Measurements from ENCODE around the gene ZNF540.

ZNF540 gene

DNA sequence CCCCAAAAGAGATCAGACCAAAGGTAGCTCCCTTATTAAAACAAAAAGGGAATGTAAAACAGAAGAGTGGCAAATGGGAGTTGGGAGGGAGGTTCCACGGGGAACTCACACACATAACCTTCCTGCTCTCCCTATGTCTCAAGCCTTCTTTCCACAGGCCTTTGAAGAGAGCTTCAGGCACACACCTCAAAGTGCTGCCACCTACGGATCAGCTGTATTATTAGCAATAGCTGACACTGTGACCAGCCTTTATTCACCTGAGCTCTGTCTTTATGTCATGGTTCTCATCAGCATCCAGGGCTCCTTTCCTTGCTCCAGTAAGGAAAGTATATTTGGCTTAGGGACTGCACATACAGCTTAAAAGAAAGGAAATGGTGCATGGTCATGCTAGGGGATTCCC, 11.3 kb upstream of the ZNF540 start:
- TF ChIP-seq, protein P1, sequence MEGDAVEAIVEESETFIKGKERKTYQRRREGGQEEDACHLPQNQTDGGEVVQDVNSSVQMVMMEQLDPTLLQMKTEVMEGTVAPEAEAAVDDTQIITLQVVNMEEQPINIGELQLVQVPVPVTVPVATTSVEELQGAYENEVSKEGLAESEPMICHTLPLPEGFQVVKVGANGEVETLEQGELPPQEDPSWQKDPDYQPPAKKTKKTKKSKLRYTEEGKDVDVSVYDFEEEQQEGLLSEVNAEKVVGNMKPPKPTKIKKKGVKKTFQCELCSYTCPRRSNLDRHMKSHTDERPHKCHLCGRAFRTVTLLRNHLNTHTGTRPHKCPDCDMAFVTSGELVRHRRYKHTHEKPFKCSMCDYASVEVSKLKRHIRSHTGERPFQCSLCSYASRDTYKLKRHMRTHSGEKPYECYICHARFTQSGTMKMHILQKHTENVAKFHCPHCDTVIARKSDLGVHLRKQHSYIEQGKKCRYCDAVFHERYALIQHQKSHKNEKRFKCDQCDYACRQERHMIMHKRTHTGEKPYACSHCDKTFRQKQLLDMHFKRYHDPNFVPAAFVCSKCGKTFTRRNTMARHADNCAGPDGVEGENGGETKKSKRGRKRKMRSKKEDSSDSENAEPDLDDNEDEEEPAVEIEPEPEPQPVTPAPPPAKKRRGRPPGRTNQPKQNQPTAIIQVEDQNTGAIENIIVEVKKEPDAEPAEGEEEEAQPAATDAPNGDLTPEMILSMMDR (IDR thresholded peaks at IDR 0.05; ENCODE audit: extremely low read depth, insufficient read depth, missing control alignments) = no peak

DNA sequence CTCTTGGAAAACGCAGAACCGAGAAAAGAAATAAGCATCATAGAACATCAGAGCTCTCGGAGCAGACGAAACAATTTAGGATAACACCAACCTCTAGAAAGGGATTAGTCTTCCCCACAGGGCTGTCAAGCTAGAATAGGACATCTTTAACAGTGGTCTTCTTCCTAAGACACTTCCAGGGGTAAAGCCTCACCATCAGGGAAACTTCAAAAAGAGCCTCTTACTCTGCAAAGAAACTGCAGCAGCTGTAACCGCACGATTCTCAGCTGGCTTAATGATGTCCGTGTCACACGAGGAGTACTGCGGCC, 726 bp upstream of the ZNF540 start:
- no peak for DNase-seq (ENCODE audit: low spot score)
- TF ChIP-seq, protein P1 (IDR thresholded peaks at IDR 0.05; ENCODE audit: extremely low read depth, insufficient read depth, missing control alignments) = no peak
- in situ Hi-C loops (cut with MboI; ENCODE audit: low pct_unique_long_range_greater_than_20kb, low sequenced_read_pairs, unreplicated experiment) = no loop called here

More for the DNA sequence above, 11.3 kb upstream of the ZNF540 start:
- DNase-seq (ENCODE audit: low spot score) = no peak
- in situ Hi-C loops (cut with MboI; ENCODE audit: low pct_unique_long_range_greater_than_20kb, low sequenced_read_pairs, unreplicated experiment) = no loop called here

DNA sequence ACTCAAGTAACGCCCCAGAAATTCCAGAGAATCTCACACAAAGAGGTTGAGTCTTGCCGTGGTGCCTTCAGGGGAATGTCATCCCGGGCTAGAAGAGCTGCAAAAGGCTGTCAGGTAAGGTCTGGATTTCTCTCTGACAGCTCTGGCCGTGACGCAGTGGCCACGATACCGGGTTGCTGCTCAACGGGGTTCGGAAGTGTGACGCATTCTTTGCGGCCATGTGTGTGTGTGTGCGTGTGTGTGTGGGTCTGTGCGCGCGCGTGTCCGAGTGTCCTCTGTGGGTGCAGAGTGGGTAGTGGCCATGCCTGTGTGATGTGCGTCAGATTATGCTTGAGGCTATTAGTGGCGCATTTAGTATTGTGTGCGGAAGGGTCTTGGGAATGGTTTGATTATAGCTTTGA, 306 bp downstream of the ZNF540 start:
- in situ Hi-C loops (cut with MboI; ENCODE audit: low pct_unique_long_range_greater_than_20kb, low sequenced_read_pairs, unreplicated experiment) = no loop called here
- peak; percentile 51 for DNase-seq (ENCODE audit: low spot score)
- TF ChIP-seq, protein P1 (IDR thresholded peaks at IDR 0.05; ENCODE audit: extremely low read depth, insufficient read depth, missing control alignments) = no peak

DNA sequence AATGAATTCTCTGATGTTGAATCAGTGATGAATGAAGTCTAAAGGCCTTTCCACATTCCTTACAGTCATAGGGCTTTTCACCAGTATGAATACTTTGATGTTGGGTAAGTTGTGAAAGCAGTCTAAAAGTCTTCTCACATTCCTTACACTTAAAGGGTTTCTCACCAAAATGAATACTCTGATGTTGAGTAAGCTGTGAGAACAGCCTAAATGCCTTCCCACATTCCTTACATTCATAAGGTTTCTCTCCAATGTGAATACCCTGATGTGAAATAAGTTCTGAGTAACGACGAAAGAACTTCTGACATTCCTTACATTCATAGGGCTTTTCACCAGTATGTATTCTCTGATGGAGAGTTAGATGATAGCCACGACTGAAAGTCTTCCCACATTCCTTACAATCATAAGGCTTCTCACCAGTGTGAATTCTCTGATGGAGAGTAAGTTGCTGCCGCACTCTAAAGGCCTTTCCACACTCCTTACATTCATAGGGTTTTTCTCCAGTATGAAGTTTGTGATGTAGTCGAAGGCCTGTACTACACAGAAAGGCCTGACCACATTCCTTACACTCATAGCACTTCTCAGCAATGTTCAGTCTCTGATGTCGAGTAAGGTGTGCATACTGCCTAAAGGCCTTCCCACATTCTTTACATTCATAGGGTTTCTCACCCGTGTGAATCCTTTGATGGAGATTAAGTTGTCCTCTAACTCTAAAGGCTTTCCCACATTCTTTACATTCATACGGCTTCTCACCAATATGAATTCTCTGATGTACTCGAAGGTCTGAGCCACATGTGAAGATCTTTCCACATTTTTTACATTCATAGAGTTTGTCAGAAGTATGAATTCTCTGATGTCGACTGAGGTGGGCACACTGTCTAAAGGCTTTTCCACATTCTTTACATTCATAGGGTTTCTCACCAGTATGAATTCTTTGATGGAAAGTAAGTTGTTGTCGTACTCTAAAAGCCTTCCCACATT, 40.7 kb downstream of the ZNF540 start:
- no peak for DNase-seq (ENCODE audit: low spot score)
- in situ Hi-C loops (cut with MboI; ENCODE audit: low pct_unique_long_range_greater_than_20kb, low sequenced_read_pairs, unreplicated experiment) = no loop called here
- TF ChIP-seq, protein P1 (IDR thresholded peaks at IDR 0.05; ENCODE audit: extremely low read depth, insufficient read depth, missing control alignments) = no peak

DNA sequence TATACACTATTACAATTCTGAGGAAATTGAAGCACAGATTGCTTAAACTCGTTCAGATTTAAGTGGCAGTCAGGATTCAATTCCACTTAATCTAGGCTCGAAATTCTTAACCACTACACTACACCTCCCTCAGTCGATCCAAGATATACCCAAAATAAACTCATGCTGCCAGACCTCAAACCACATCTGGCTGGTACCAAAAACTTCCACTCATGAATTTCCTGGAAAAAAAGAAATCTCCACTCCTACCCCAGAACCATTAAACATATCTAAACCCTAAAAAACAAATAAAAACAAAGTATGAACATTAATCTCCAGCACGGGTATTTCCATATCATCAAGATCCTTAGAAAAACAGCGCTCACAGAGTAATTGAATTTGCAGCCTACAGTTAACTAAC, 59.4 kb downstream of the ZNF540 start:
- in situ Hi-C loops (cut with MboI; ENCODE audit: low pct_unique_long_range_greater_than_20kb, low sequenced_read_pairs, unreplicated experiment) = no loop called here
- TF ChIP-seq, protein P1 (IDR thresholded peaks at IDR 0.05; ENCODE audit: extremely low read depth, insufficient read depth, missing control alignments) = no peak
- DNase-seq (ENCODE audit: low spot score) = no peak

DNA sequence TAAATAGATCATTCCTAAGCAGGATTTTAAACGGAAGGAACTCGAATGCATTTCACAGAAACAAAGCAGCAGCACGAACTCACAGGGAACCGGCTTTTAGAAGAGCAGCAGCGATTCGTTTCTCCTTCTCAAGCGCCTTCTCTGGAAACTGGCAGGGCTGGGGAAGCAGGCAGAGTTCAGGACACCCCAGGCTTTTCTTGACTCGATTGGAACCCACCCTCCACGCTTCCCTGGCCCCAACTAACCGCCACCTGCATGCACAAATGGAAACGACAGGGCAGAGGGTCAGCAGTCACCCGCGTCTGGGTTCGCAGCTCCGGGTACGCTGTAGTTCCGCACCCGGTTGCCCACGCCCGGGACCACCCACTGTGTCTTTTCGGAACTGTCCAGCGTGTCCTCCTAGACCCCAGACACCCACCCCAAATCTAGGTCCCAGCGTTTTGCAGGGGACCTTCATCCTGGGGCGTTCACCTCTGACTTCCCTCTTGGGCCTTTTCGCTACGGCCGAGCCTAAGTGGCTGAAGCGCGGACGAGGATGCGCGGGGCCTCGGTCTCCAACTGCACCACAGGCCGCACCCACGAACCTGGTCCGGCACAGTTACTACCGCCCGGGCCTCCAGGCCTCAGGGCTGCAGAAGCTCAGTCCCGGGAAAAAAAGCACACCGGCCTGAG, 60.1 kb downstream of the ZNF540 start:
- in situ Hi-C loops (cut with MboI; ENCODE audit: low pct_unique_long_range_greater_than_20kb, low sequenced_read_pairs, unreplicated experiment) = no loop called here
- peak; percentile 57 for DNase-seq (ENCODE audit: low spot score)
- TF ChIP-seq, protein P1 (IDR thresholded peaks at IDR 0.05; ENCODE audit: extremely low read depth, insufficient read depth, missing control alignments) = no peak

Data from GM13977 (cell line).